SK-N-SH treated with all-trans-retinoic acid at 6 μM for 48 hours (cell line): ENCODE data around the gene KRT6B.

Experiments
- ATAC-seq: fragments of 200-7000 bp; cut with Tn5 transposase; 3 replicates; pipeline ENCODE4 v1.9.1; 2020; ENCODE audit warnings: mild to moderate bottlenecking, moderate library complexity
- ARNTL ChIP-seq: fragments of 450-650 bp; formaldehyde crosslinking; IDR thresholded peaks from 2 replicates; pipeline ENCODE4 v1.5.0; 2020; ENCODE audit warnings: low read depth, mild to moderate bottlenecking, moderate library complexity, borderline replicate concordance
- BACH2 ChIP-seq: fragments of 250-450 bp; sonication (Bioruptor Pico); IDR thresholded peaks from 2 replicates; pipeline ENCODE4 v1.9.0; 2021; ENCODE audit warnings: mild to moderate bottlenecking, borderline replicate concordance
- CREB5 ChIP-seq: fragments of 250-450 bp; sonication (Bioruptor Pico); IDR thresholded peaks from 2 replicates; pipeline ENCODE4 v1.5.1; 2020; ENCODE audit warnings: low read depth, mild to moderate bottlenecking, moderate library complexity
- CSDC2 ChIP-seq: fragments of 250-450 bp; sonication (Bioruptor Pico); IDR thresholded peaks from 2 replicates; pipeline ENCODE4 v1.5.0; 2020; ENCODE audit warnings: mild to moderate bottlenecking, moderate library complexity
- ESRRG ChIP-seq: fragments of 250-450 bp; sonication (Bioruptor Pico); IDR thresholded peaks from 2 replicates; pipeline ENCODE4 v1.6.1; 2021; ENCODE audit warnings: mild to moderate bottlenecking
- GLIS3 ChIP-seq: fragments of 250-450 bp; sonication (Bioruptor Pico); IDR thresholded peaks from 2 replicates; pipeline ENCODE4 v1.5.0; 2020; ENCODE audit warnings: mild to moderate bottlenecking, moderate library complexity
- ISL1 ChIP-seq: fragments of 250-450 bp; sonication (Bioruptor Pico); IDR thresholded peaks from 2 replicates; pipeline ENCODE4 v2.1.2; 2022; ENCODE audit warnings: mild to moderate bottlenecking, moderate library complexity
- OSR1 ChIP-seq: fragments of 250-450 bp; sonication (Bioruptor Pico); IDR thresholded peaks from 2 replicates; pipeline ENCODE4 v1.8.0; 2022; ENCODE audit warnings: moderate library complexity, mild to moderate bottlenecking, inconsistent platforms
- POU6F1 ChIP-seq: fragments of 250-450 bp; sonication (Bioruptor Pico); IDR thresholded peaks from 2 replicates; pipeline ENCODE4 v1.8.0; 2021; ENCODE audit warnings: low read depth, mild to moderate bottlenecking, moderate library complexity, borderline replicate concordance
- PPARA ChIP-seq: fragments of 250-450 bp; sonication (Bioruptor Pico); IDR thresholded peaks from 2 replicates; pipeline ENCODE4 v1.5.0; 2020; ENCODE audit warnings: mild to moderate bottlenecking, borderline replicate concordance
- RARB ChIP-seq: fragments of 250-450 bp; sonication (Bioruptor Pico); IDR thresholded peaks from 2 replicates; pipeline ENCODE4 v1.8.0; 2021; ENCODE audit warnings: mild to moderate bottlenecking, moderate library complexity
- SNAI2 ChIP-seq: fragments of 250-450 bp; sonication (Bioruptor Pico); IDR thresholded peaks from 2 replicates; pipeline ENCODE4 v1.5.0; 2020; ENCODE audit warnings: mild to moderate bottlenecking, moderate library complexity
- TCF4 ChIP-seq: fragments of 250-450 bp; sonication (Bioruptor Pico); IDR thresholded peaks from 2 replicates; pipeline ENCODE4 v1.8.0; 2021; ENCODE audit warnings: mild to moderate bottlenecking, moderate library complexity, borderline replicate concordance
- TOX ChIP-seq: fragments of 250-450 bp; sonication (Bioruptor Pico); IDR thresholded peaks from 2 replicates; pipeline ENCODE4 v1.8.0; 2021; ENCODE audit warnings: mild to moderate bottlenecking, moderate library complexity, borderline replicate concordance
- ZC3H10 ChIP-seq: fragments of 250-450 bp; sonication (Bioruptor Pico); IDR thresholded peaks from 2 replicates; pipeline ENCODE4 v1.5.1; 2021; ENCODE audit warnings: mild to moderate bottlenecking, moderate library complexity
- ZFP3 ChIP-seq: fragments of 250-450 bp; sonication (Bioruptor Pico); IDR thresholded peaks from 2 replicates; pipeline ENCODE4 v1.5.0; 2020; ENCODE audit warnings: mild to moderate bottlenecking, moderate library complexity
- ZFP30 ChIP-seq: fragments of 450-650 bp; formaldehyde crosslinking; IDR thresholded peaks from 2 replicates; pipeline ENCODE4 v1.5.0; 2022; ENCODE audit warnings: mild to moderate bottlenecking, moderate library complexity
- ZNF565 ChIP-seq: fragments of 450-650 bp; formaldehyde crosslinking; conservative IDR thresholded peaks from 2 replicates; pipeline ENCODE4 v1.5.0; 2020; ENCODE audit warnings: low read depth, mild to moderate bottlenecking, moderate library complexity
- ZNF70 ChIP-seq: fragments of 450-650 bp; formaldehyde crosslinking; IDR thresholded peaks from 2 replicates; pipeline ENCODE4 v1.5.0; 2020; ENCODE audit warnings: mild to moderate bottlenecking, moderate library complexity
- ZNF8 ChIP-seq: fragments of 450-650 bp; formaldehyde crosslinking; IDR thresholded peaks from 2 replicates; pipeline ENCODE4 v1.5.0; 2020; ENCODE audit warnings: mild to moderate bottlenecking, moderate library complexity
- TF ChIP-seq, protein P1 (sequence below): fragments of 250-450 bp; sonication (Bioruptor Pico); IDR thresholded peaks from 2 replicates; pipeline ENCODE4 v1.5.1; 2021; ENCODE audit warnings: mild to moderate bottlenecking, moderate library complexity
- TF ChIP-seq, protein P2 (sequence below): fragments of 250-450 bp; sonication (Bioruptor Pico); IDR thresholded peaks from 2 replicates; pipeline ENCODE4 v1.5.0; 2020; ENCODE audit warnings: mild to moderate bottlenecking, moderate library complexity

KRT6B gene

GRCh38 chr12:52416795-52417194 lies 35.2 kb downstream of the KRT6B start (continued):
- TF ChIP-seq GLIS3 (CRISPR knock-in tag) (no peak), ZNF70 (CRISPR knock-in tag) (no peak), RARB (CRISPR knock-in tag) (no peak)
- TF ChIP-seq, protein P1, sequence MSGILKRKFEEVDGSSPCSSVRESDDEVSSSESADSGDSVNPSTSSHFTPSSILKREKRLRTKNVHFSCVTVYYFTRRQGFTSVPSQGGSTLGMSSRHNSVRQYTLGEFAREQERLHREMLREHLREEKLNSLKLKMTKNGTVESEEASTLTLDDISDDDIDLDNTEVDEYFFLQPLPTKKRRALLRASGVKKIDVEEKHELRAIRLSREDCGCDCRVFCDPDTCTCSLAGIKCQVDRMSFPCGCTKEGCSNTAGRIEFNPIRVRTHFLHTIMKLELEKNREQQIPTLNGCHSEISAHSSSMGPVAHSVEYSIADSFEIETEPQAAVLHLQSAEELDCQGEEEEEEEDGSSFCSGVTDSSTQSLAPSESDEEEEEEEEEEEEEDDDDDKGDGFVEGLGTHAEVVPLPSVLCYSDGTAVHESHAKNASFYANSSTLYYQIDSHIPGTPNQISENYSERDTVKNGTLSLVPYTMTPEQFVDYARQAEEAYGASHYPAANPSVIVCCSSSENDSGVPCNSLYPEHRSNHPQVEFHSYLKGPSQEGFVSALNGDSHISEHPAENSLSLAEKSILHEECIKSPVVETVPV (CRISPR knock-in tag): no peak

GRCh38 chr12:52415870-52416750 lies 35.8 kb downstream of the KRT6B start:
- ATAC-seq: no peak

GRCh38 chr12:52414936-52415335 lies 37.0 kb downstream of the KRT6B start:
- no peak for ATAC-seq
- TF ChIP-seq SNAI2 (CRISPR knock-in tag) (no peak), ZC3H10 (CRISPR knock-in tag) (no peak), TCF4 (CRISPR knock-in tag) (no peak), PPARA (CRISPR knock-in tag) (no peak), ISL1 (no peak), GLIS3 (CRISPR knock-in tag) (no peak), ESRRG (CRISPR knock-in tag) (no peak), OSR1 (CRISPR knock-in tag) (no peak), ZFP30 (CRISPR knock-in tag) (no peak), ZNF565 (CRISPR knock-in tag) (no peak), RARB (CRISPR knock-in tag) (no peak), TOX (no peak), POU6F1 (CRISPR knock-in tag) (no peak), ZNF8 (CRISPR knock-in tag) (no peak), ZFP3 (CRISPR knock-in tag) (no peak), ARNTL (CRISPR knock-in tag) (no peak)
- TF ChIP-seq, protein P1 (CRISPR knock-in tag): no peak

More at GRCh38 chr12:52415870-52416750, 35.8 kb downstream of the KRT6B start:
- TF ChIP-seq ZC3H10 (CRISPR knock-in tag): no peak
- TF ChIP-seq CSDC2 (CRISPR knock-in tag): no peak
- TF ChIP-seq ZNF70 (CRISPR knock-in tag): no peak
- TF ChIP-seq GLIS3 (CRISPR knock-in tag): no peak
- TF ChIP-seq PPARA (CRISPR knock-in tag): no peak
- no peak for TF ChIP-seq CREB5
- TF ChIP-seq, protein P2, sequence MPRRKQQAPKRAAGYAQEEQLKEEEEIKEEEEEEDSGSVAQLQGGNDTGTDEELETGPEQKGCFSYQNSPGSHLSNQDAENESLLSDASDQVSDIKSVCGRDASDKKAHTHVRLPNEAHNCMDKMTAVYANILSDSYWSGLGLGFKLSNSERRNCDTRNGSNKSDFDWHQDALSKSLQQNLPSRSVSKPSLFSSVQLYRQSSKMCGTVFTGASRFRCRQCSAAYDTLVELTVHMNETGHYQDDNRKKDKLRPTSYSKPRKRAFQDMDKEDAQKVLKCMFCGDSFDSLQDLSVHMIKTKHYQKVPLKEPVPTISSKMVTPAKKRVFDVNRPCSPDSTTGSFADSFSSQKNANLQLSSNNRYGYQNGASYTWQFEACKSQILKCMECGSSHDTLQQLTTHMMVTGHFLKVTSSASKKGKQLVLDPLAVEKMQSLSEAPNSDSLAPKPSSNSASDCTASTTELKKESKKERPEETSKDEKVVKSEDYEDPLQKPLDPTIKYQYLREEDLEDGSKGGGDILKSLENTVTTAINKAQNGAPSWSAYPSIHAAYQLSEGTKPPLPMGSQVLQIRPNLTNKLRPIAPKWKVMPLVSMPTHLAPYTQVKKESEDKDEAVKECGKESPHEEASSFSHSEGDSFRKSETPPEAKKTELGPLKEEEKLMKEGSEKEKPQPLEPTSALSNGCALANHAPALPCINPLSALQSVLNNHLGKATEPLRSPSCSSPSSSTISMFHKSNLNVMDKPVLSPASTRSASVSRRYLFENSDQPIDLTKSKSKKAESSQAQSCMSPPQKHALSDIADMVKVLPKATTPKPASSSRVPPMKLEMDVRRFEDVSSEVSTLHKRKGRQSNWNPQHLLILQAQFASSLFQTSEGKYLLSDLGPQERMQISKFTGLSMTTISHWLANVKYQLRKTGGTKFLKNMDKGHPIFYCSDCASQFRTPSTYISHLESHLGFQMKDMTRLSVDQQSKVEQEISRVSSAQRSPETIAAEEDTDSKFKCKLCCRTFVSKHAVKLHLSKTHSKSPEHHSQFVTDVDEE: no peak
- TF ChIP-seq ESRRG (CRISPR knock-in tag): no peak
- no peak for TF ChIP-seq BACH2 (CRISPR knock-in tag)
- no peak for TF ChIP-seq ISL1
- no peak for TF ChIP-seq ZNF565 (CRISPR knock-in tag)
- no peak for TF ChIP-seq TCF4 (CRISPR knock-in tag)
- no peak for TF ChIP-seq ARNTL (CRISPR knock-in tag)
- no peak for TF ChIP-seq ZFP3 (CRISPR knock-in tag)
- no peak for TF ChIP-seq TOX
- TF ChIP-seq, all 23 proteins: peak for 0
